HG03432 (cell line): ENCODE results near the gene PNPLA6.

ENCODE experiments used
- ATAC-seq: cut with Tn5 transposase; IDR thresholded peaks from one replicate; pipeline ENCODE4 v1.9.1; 2021; ENCODE audit warnings: mild to moderate bottlenecking, moderate library complexity; ENCODE audit not compliant: unreplicated experiment

Gene PNPLA6

DNA sequence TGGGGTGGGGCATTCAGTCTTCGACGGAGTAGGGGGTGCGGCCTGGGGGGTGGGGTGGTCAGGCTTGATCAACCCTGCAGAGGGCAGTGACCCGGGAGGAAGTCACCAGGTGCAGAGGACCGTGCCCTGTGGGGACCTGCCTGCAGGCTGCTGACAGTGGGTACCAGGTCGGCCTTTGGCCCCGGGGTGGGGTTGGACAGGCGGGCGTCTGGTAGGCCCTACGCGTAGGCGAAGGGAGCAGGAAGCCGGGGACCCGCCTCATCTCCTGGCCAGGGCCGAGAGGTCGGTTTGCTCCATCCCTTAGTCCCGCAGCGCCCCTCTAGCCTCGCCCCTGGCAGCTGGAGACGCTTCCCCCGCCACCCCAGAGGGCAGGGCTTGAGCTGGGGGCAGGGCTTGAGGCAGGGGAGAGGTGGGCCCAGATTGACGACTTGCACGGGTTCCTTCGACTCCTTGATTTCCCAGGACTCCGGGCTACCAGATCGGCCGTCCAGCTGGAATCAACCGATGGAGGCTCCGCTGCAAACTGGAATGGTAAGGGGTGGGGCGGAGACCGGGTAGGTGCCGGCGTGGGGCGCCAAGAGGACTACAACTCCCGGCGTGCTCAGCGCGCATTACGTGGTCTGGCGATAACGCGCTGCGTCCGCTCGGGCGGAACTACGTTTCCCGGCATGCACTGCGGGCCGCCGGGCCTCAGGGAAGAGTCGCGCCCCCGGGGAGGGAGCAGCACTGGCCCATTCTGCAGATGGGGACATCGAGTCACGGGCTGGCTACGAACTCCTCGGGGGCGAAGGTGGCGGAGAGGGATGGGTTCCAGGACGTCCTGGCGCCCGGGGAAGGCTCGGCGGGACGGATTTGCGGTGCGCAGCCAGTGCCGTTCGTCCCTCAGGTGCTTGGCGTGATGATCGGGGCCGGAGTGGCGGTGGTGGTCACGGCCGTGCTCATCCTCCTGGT, at the start of gene PNPLA6:
TSS of gene PNPLA6 (plus strand) at position 671 of the 951 bp plus-strand sequence. CDS start at position 743, 72 bp downstream.
- ATAC-seq = peak; percentile 72

DNA sequence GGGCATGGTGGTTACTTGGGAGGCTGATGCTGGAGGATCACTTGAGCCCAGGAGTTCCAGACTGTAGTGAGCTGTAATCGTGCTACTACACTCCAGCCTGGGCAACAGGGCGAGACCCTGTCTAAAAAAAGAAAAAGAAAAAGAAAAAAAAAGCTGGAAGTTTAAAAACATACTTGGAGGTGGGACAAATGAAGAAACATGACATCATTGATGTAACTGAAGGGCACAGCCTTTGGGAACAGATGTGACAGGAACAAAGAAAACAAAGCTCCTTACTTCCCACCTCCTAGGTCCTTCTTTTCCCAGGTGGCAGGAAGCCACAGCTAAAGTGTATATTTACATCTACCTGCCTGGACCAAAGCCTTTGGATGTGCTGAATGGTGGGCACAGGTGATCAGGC, 48.6 kb upstream of the PNPLA6 start:
- no peak for ATAC-seq

DNA sequence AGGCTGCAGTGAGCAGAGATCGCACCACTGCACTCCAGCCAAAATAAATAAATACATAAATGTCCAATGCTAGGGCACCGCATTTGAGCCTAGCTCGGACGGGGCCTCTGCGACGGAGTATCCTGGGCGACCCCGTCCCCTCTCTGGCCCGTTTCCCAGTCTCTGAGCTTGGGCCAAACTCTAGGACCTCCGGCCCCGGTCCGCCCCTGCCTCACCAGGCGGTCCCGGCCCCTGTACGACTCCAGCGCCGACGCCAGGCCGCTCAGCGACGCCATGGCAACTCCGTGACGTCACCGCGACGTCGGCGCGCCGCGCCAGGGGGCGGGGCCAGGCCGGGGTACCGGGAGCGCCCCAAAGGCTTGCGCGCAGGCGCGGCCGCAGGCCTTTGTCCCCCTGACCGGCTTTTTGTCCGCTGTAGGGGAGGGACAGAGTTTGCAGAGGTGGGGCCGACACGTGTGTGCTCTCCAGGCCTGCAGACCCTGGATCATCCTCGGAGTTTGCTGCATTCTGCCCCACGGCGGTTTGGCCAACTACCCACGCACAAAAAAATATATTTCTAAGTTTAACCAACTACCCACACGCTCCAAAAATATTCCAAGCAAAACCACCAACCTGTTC, 46.7 kb upstream of the PNPLA6 start, which contains the start of gene PEX11G:
TSS of gene PEX11G (minus strand) at position 300 of the 618 bp plus-strand sequence. CDS start at position 275, 25 bp downstream.
- ATAC-seq = peak; percentile 76

DNA sequence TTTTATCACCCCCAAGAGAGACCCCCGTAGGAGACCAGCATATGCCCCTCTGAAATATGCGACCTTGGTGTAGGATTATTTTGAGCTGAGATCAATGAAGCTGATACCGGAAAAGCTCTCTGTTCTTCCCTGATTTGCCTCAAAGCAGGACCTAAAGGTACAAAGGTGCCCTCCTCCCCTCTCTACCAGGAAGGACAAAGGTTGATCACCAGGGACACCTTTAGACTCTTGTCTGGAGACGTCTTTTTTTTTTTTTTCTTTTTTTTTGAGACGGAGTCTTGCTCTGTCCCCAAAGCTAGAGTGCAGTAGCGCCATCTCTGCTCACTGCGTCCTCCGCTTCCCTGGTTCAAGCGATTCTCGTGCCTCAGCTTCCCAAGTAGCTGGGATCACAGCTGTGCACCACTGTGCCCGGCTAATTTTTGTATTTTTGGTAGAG, 45.9 kb upstream of the PNPLA6 start:
- ATAC-seq = no peak

DNA sequence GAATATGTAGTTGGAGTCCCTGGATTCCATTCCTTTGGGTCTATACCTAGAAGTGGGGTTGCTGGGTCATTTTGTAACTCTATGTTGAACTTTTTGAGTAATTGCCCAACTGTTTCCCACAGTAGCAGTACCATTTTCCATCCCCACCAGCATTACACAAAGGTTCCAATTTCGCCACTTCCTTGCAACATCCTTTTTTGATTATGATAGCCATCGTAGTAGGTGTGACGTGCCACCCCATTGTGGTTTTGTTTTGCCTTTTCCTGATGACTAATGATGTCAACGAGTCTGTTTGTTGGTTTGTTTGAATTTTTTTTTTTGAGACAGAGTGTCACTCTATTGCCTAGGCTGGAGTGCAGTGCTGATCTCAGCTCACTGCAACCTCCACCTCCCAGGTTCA, 43.4 kb upstream of the PNPLA6 start:
- ATAC-seq = no peak

DNA sequence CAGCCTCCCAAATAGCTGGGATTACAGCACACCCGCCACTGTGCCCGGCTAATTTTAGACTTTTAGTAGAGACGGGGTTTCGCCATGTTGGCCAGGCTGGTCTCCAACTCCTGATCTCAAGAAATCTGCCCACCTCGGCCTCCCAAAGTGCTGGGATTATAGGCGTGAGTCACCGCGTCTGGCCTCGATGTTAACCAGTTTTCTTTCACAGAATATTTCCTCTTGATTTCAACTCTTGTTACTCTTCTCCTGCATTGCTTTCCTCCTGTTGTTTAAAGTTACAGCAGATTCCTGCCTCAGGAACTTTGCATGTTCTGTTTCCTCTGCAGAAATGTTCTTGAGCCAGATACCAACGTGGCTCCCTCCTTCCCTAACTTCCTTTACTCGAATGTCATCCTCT, 43.0 kb upstream of the PNPLA6 start:
- no peak for ATAC-seq

DNA sequence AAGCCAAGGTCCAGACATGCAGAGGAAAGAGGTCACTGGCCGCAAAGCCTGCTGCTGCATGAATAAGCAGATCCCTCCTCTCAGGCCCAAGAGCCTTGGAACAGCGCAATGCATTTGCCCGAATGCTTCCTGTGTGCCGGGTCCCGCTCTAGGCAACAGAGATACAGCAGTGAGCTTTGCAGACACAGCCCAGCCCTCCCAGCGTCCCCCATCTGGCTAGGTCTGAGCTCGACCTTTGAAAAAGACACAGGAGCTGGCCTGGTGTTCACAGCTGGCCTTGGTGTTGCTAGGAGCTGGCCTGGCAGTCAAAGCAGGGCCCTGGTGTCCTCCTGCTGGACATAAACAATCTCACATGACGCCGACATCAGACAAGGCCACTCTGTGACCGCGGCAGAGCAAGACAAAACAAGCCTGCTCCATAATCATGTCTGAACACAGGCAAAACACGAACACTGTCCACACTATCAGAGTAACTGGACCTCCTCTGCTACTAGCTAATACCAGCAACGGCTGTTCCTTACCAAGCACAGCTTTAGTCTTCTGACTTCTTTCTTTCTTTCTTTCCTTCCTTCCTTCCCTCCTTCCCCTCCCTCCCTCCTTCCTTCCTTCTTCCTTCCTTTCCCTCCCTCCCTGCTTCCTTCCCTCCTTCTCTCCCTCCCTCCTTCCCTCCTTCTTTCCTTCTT, 41.0 kb upstream of the PNPLA6 start:
- no peak for ATAC-seq

DNA sequence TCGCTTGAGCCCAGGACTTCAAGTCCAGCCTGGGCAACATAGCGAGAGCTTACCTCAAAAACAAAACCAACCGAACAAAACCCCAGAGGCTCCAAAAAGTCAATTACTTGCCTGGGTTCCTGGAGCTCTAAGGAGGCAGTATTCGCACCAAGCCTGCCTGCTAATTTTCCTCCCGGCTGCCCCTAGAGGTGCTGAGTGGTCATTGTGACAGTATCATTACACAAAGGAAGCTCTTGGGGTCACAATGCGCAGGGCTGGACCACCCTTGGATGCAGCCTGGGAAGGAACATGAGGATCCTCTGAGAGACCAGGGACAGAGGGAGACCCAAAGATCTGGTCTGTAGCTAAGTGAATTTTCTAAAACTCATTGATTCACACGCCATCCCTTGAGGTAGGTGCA, 38.2 kb upstream of the PNPLA6 start:
- ATAC-seq = no peak

DNA sequence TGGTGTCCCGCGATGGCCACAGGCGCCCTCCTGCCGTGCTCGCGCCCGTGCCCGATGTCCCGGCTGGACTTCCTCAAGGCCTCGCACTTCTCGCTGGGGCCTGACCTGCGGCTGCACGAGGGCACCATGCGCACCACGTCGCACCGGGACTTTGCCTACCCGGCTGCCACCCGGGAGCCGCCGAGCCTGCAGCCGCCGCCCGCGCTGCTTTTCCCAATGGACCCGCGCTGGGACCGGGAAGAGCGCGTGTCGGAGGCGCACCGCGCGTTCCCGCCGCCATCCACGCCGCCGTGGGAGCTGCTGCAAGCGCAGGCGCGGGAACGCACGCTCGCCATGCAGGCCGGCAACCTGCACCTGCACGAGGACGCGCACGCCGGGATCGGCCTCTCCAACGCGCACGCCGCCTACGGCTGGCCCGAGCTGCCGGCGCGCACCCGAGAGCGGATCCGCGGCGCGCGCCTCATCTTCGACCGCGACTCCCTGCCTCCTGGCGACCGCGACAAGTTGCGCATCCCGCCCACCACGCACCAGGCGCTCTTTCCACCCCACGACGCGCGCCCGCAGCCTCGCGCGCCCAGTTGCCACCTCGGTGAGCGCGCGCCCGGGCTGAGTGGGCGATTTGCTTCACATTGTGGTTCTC, 34.6 kb upstream of the PNPLA6 start:
- ATAC-seq = no peak

DNA sequence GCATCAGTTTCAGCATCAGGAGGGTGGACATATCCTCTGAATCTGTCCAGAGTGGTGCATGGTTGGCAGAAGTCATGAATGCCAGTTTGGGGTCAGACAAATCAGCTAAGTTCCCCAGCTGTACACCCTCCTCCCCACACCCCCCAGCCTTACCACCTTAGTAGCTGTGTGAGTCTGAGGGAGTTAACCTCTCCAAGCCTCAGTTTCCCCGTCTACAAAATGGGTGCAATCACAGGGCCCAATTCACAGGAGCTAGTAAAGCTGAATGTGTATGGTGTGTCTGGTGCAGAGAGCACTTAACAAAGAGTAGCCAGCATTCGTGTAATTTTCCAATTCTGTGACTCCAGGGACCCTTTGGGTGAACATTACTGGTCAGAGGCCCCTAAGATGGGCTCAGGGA, 33.0 kb upstream of the PNPLA6 start:
- ATAC-seq = no peak

DNA sequence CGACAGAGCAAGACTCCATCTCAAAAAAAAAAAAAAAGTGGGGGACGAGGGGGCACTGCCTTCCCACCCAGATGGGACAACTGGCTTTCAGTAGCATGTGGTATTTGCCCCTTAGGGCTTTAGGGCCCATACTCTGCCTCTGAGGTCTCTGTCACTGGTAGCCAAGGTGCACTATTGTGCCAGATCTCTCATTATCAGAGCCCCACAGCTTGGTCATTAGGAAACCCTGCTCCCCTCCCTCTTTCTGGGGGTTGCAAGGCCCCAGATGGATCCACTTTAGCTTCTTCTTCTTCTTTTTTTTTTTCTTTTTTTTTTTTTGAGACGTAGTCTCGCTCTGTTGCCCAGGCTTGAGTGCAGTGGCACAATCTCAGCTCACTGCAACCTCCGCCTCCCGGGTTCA, 30.8 kb upstream of the PNPLA6 start:
- no peak for ATAC-seq

DNA sequence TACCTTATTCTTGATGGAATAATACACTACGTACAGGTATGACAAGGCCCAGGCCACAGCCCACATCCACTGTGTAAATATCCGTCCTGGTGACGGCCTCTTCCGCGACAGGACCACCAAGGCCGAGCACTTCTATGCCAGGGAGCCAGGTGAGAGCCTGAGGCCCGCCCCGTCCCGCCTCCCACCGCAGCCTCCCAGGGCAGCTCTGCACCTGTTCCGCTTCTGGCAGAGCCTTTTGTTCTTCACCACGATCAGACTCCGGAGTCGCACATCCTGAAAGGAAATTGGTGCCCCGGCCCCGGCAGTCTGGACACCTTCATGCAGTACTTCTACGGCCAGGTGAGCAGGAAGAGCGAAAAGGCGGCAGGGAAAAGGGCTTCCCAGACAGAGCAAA, 30.2 kb upstream of the PNPLA6 start:
- no peak for ATAC-seq

DNA sequence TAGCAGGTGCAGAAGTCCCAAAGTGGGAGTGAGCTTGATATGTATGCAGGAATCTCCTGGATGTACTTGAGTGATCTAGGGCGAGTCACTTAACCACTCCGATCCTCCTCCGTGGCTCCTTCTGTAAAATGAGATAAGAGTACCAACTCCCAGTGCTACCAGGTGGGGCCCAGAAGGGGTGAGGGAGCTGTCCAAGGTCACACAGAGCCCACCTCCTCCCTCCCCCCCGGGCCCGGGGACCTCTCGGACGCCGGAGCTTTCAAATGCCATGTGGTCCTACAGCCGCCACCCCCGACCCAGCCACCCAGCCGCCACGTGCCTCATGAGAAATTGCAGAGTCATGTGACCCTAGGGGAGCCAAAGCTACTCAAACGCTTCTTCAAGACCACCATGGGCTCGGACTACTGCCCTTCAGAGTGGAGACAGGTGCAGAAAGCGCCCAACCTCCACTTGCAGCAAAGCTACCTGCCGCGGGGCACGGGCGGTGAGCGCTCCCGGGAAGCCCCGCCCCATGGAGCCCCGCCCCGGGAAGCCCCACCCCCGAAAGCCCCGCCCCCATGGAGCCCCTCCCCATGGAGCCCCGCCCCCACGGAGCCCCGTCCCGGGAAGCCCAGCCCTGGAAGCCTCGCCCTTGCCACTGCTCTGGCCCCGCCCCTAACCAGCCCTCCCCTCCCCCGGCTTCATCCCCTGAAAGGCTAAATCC, 29.7 kb upstream of the PNPLA6 start:
- ATAC-seq = no peak

DNA sequence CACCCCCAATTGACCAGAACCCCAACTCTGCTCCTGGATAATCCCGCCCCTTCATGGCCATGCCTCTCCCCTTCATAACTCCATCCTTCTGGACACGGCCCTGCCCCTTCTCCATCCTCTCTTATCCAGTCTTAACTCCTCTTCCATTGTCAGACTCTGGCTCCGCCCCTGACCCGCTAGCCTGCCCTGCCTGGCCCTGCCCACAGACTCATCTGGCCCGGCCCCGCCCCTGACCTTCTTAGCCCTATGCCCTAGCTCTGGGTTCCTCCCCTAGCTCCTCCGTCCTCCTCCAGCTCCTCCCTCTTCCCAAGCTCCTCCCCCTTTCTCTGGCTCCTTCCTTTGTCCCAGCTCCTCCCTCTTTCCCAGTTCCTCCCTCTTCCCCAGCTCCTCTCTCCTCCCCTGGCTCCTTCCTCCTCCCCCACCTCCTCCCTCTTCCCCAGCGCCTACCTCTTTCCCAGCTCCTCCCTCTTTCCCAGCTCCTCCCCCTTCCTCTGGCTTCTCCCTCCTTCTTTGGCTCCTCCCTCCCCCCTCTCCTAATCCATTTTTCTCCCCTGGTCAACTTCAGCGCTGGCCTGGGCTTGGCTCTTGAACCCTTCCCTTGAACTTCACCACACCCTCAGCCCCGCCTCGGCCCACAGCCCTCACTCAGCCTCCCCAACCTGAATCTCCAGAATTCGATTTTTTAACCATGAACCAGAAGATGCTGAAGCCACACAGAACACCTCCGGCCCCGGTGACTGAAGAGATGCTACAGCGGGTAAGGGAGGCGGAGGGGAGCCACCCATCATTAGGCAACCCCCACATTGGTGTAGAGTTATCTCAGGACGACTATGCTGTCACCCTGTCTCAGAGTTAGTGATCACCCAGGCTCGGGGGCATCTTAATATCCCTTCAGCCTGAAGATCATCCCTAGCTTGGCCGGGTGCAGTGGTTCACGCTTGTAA, 28.9 kb upstream of the PNPLA6 start:
- ATAC-seq = no peak

DNA sequence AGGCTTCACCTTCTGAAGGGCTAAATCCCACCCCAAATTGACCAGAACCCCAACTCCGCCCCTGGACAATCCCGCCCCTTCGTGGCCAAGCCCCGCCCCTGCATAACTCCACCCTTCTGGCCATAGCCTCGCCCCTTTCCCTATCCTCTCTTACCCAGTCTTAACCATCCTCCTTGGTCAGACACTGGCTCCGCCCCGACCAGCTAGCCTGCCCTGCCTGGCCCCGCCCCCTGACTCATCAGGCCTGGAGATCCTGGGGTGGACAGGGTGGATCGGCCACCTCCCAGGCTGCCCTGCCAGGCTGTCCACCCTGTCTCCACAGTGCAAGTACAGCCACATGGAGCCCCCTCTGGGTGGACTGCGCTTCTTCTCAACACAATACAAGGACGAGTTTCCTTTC, 27.6 kb upstream of the PNPLA6 start:
- ATAC-seq = no peak

DNA sequence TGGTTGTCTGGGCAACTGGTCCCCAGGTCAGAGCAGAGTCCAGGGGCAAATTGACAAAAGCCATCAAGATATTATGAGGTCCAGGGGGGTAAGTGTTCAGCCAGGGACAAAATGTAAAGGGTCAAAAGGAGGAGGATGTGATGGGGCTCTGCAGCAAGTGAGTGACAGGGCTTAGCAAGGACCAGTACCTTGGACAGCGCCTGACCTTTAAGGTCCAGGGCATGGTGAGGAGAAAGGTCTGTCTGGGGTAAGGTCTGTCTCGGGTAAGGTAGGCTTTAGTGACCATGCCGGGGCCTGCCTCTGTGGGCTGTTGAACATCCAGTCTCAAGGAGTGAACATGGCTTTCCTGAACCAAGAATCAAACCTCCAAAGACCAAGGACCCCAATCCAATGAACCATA, 25.9 kb upstream of the PNPLA6 start:
- ATAC-seq = no peak

DNA sequence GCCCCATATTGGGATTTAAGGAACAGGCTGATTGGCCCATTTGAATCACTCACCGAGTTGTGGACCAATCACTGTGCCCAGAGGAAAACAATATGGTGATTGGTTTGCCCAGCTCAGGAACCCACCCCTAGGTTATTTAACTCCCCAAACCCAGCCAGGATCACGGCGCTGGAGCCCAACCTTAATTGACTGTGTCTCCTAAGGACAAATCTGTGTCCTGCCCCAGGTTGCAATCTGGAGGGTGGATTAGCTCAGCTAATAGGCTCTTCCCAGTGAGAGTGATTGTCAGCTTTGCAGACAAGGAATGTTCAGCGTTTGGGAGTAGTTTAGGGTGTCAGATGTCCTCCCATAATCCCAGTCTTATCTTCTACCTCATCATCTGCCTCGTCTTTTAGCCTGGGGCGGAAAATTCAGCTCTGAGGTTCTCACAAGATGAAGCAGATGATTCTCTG, 23.1 kb upstream of the PNPLA6 start:
- ATAC-seq = no peak

DNA sequence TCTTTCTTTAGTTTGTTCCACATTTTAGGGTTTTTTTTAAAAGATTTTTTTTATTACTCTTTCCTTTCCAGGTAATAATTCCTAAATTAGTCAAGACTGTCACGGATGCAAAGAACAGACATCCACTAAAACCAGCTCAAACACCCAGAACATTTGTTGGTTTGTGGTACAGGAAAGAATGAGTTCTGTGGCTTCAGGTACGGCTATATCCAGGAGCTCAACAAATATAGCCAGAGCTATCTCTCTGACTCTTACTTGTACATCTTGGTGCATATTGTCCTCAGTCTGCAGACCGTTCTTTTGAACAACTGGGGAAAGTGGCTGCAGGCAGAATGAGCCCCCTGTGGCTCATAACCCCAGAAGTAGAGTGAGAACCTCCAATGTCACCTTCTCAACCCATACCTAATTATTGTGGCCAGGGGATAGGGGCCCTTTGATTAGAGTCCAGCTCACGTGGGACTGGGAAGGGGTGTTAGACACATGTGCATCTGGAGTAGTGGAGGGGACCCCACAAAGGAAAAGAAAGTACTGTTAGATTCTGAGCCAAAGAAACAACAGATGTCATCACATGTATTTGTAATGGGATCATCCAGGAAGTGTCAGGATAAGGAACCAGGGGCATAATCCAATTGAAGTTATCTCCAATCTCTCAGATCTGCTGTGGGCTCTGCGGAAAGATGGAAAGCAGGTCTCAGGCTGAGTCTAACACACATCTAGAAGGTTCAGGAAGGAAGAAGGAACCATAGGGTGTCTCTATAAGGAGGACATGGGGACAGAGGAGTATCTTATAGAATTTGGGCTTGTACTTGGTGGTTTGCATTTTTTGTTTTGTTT, 21.5 kb upstream of the PNPLA6 start:
- ATAC-seq = no peak
